OCI-LY1 (cell line): ENCODE measurements around the gene CACNG3.

Source experiments
- H2AFZ ChIP-seq: fragments of 200-600 bp; sonication (generic), shearing (Covaris generic); 2 replicates; pipeline ENCODE4 v1.6.0; 2014; ENCODE audit warnings: antibody characterized with exemption, mild to moderate bottlenecking, low read length
- H3F3A ChIP-seq: fragments of 200-600 bp; sonication (generic), shearing (Covaris generic); 2 replicates; pipeline ENCODE4 v1.6.0; 2014; ENCODE audit warnings: mild to moderate bottlenecking, antibody characterized with exemption, low read length, moderate library complexity; ENCODE audit not compliant: insufficient read depth
- H3K27ac ChIP-seq: fragments of 200-600 bp; sonication (generic); 2 replicates; pipeline ENCODE4 v1.5.1; 2014; ENCODE audit warnings: low read length, mixed run types, mild to moderate bottlenecking, low read depth; ENCODE audit not compliant: poor library complexity, severe bottlenecking
- H3K27me3 ChIP-seq: fragments of 200-600 bp; sonication (generic); 2 replicates; pipeline ENCODE4 v1.6.0; 2014; ENCODE audit warnings: antibody characterized with exemption, mild to moderate bottlenecking, low read length, moderate library complexity; ENCODE audit not compliant: insufficient read depth
- H3K36me3 ChIP-seq: fragments of 200-600 bp; sonication (generic); 2 replicates; pipeline ENCODE4 v1.6.1; 2014; ENCODE audit warnings: mild to moderate bottlenecking, antibody characterized with exemption, low read length, moderate library complexity, mixed read lengths; ENCODE audit not compliant: insufficient read depth
- H3K4me1 ChIP-seq: fragments of 200-600 bp; sonication (generic); 2 replicates; pipeline ENCODE4 v1.5.1; 2014; ENCODE audit warnings: mild to moderate bottlenecking, low read length, moderate library complexity; ENCODE audit not compliant: insufficient read depth, severe bottlenecking
- H3K4me2 ChIP-seq: fragments of 200-600 bp; sonication (generic), shearing (Covaris generic); 2 replicates; pipeline ENCODE4 v1.6.1; 2014; ENCODE audit warnings: low read length
- H3K4me3 ChIP-seq: fragments of 200-600 bp; sonication (generic); 2 replicates; pipeline ENCODE4 v1.5.1; 2014; ENCODE audit warnings: low read length, low read depth, mild to moderate bottlenecking, mixed read lengths; ENCODE audit not compliant: poor library complexity, severe bottlenecking
- H3K79me2 ChIP-seq: fragments of 200-600 bp; shearing (Covaris generic); 2 replicates; pipeline ENCODE4 v1.6.1; 2016; ENCODE audit warnings: mixed run types, low read length, mixed read lengths; ENCODE audit not compliant: insufficient read depth
- H3K9ac ChIP-seq: fragments of 200-600 bp; sonication (generic), shearing (Covaris generic); 2 replicates; pipeline ENCODE4 v1.6.1; 2014; ENCODE audit warnings: mild to moderate bottlenecking, low read length, mixed read lengths
- H3K9me2 ChIP-seq: fragments of 200-600 bp; sonication (generic), shearing (Covaris generic); 2 replicates; pipeline ENCODE4 v1.6.1; 2014; ENCODE audit warnings: low read depth, mild to moderate bottlenecking, low read length, mixed read lengths
- H3K9me3 ChIP-seq: fragments of 200-600 bp; shearing (Covaris generic); 2 replicates; pipeline ENCODE4 v1.6.1; 2014; ENCODE audit warnings: low read length, mixed read lengths
- H4K20me1 ChIP-seq: fragments of 200-600 bp; sonication (generic), shearing (Covaris generic); 2 replicates; pipeline ENCODE4 v1.6.0; 2016; ENCODE audit warnings: mild to moderate bottlenecking, low read length; ENCODE audit not compliant: insufficient read depth
- CTCF ChIP-seq: fragments of 200-600 bp; sonication (generic), shearing (Covaris generic); IDR thresholded peaks from 2 replicates; pipeline ENCODE4 v1.5.1; 2017; ENCODE audit warnings: mild to moderate bottlenecking, antibody characterized with exemption, low read length, moderate library complexity, mixed read lengths
- EZH2 ChIP-seq: fragments of 200-600 bp; sonication (generic), shearing (Covaris generic); IDR thresholded peaks from 2 replicates; pipeline ENCODE4 v1.8.0; 2017; ENCODE audit warnings: borderline replicate concordance, mixed run types, mild to moderate bottlenecking, antibody characterized with exemption, low read length, moderate library complexity, mixed read lengths

Gene CACNG3

DNA sequence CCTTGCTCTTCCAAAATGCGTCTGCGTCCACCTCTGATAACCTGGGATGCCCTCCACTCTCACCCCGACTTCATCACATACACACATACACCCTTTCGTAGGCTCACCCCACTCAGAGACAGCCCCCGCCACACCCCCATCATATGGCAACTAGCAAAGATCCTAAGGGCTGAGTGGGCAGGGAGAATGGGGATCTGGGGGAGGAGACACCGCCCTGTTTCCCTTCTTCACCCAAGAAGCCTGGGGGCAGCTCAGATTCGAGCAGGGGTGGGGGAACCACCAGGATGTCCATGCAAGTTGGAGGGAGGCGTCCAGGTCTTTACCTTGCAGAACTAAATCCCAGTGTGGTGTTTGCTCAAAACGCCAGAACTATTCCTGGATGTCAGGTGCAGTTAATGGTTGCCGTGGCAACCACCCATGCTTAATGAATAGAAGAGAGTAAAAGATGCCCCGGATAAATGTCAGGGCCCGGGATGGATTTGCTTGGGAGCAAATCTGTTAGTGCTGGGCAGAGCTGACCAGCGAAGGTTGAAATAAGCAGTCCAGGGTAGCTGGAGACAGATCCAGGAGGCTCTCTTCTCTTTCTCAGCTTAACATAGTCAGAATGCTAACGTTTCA, 72.8 kb downstream of the CACNG3 start:
- Histone ChIP-seq H3K79me2 (no peaks in the 10 kb centered on the region), H4K20me1 (no peaks in the 10 kb centered on the region), H3K9me3 (no peaks in the 10 kb centered on the region), H3K9me2 (no peaks in the 10 kb centered on the region), H3K4me3 (no peak overlapping the region), H3F3A (no peaks in the 10 kb centered on the region), H3K27ac (no peak overlapping the region), H3K9ac (no peak overlapping the region), H3K27me3 (no peaks in the 10 kb centered on the region), H3K36me3 (no peaks in the 10 kb centered on the region), H3K4me2 (no peak overlapping the region), H2AFZ (no peak overlapping the region), H3K4me1 (no peaks in the 10 kb centered on the region)
- TF ChIP-seq EZH2 (no peak), CTCF (no peak)

DNA sequence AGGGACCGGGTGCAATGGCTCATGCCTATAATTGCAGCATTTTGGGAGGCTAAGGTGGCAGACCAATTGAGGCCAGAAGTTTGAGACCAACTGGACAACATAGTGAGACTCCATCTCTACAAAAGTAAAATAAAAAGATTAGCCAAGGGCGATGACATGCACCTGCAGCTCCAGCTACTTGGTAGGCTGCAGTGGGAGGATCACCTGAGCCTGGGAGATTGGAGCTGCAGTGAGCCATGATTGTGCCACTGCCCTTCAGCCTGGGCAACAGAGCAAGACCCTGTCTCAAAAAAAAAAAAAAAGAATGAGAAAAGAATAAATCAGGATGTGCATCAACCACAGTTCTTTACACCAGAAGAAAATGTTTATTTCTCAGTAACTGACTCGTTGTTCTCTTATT, 76.0 kb downstream of the CACNG3 start:
- no peaks in the 10 kb centered on the region for H3K36me3 ChIP-seq
- no peaks in the 10 kb centered on the region for H4K20me1 ChIP-seq
- no peaks in the 10 kb centered on the region for H3K27me3 ChIP-seq
- H3F3A ChIP-seq, result no peaks in the 10 kb centered on the region
- no peaks in the 10 kb centered on the region for H3K4me1 ChIP-seq
- H3K4me3 ChIP-seq, result no peak overlapping the region
- no peaks in the 10 kb centered on the region for H3K9me2 ChIP-seq
- H2AFZ ChIP-seq, result no peak overlapping the region
- H3K27ac ChIP-seq, result no peak overlapping the region
- TF ChIP-seq CTCF, result no peak
- no peak for TF ChIP-seq EZH2
- no peak overlapping the region for H3K4me2 ChIP-seq
- H3K9me3 ChIP-seq, result no peaks in the 10 kb centered on the region
- H3K9ac ChIP-seq, result no peak overlapping the region
- no peaks in the 10 kb centered on the region for H3K79me2 ChIP-seq

- H3K79me2 ChIP-seq, result no peaks in the 10 kb centered on the region
- H3K27me3 ChIP-seq, result no peaks in the 10 kb centered on the region
- no peak overlapping the region for H2AFZ ChIP-seq
- H3K9me3 ChIP-seq, result no peaks in the 10 kb centered on the region
- TF ChIP-seq EZH2, result no peak
- TF ChIP-seq CTCF, result no peak
- no peak overlapping the region for H3K9ac ChIP-seq
- H3K4me3 ChIP-seq, result no peak overlapping the region
- no peaks in the 10 kb centered on the region for H4K20me1 ChIP-seq
- H3K27ac ChIP-seq, result no peak overlapping the region
- H3K36me3 ChIP-seq, result no peaks in the 10 kb centered on the region
- no peak overlapping the region for H3K4me2 ChIP-seq
- H3K9me2 ChIP-seq, result no peaks in the 10 kb centered on the region
- H3F3A ChIP-seq, result no peaks in the 10 kb centered on the region
- no peaks in the 10 kb centered on the region for H3K4me1 ChIP-seq
These were observed 76.5 kb downstream of the CACNG3 start for GRCh38 chr16:24332582-24333090.
